Astrocyte of the spinal cord (primary cell): ENCODE results near the gene CD8A.

ENCODE experiments used
- DNase-seq: peaks from one replicate; pipeline ENCODE4 v3.0.0; 2011; ENCODE audit warnings: low read depth, low spot score
- H3K4me3 ChIP-seq: 2 replicates; pipeline ENCODE4 v1.5.1; 2011; ENCODE audit warnings: low read depth, mild to moderate bottlenecking, low read length, moderate library complexity
- CTCF ChIP-seq: IDR thresholded peaks from 2 replicates; pipeline ENCODE4 v1.5.1; 2012; ENCODE audit warnings: low read depth, mild to moderate bottlenecking, low read length, inconsistent platforms
- in situ Hi-C: cut with HindIII; loops from 2 replicates; pipeline ENCODE4 v1.10.0; 2017; ENCODE audit warnings: low sequenced_read_pairs

The CD8A gene

GRCh38 chr2:86787736-86788135 lies 3.0 kb downstream of the CD8A start:
- TF ChIP-seq CTCF, result no peak
- no peak for DNase-seq
- in situ Hi-C loops, result no loop called here
- H3K4me3 ChIP-seq, result no peak overlapping the region

- DNase-seq, result no peak
- in situ Hi-C loops, result no loop called here
- no peak overlapping the region for H3K4me3 ChIP-seq
- TF ChIP-seq CTCF, result no peak
Measured at GRCh38 chr2:86786001-86786536, 4.6 kb downstream of the CD8A start.

- no peak for DNase-seq
- in situ Hi-C loops, result no loop called here
- H3K4me3 ChIP-seq, result no peak overlapping the region
- TF ChIP-seq CTCF, result no peak
Measured at GRCh38 chr2:86785456-86785855, 5.3 kb downstream of the CD8A start.

GRCh38 chr2:86783615-86784339 lies 6.9 kb downstream of the CD8A start:
- DNase-seq, result no peak
- TF ChIP-seq CTCF, result no peak
- no peak overlapping the region for H3K4me3 ChIP-seq
- in situ Hi-C loops, result no loop called here

GRCh38 chr2:86782748-86783147 lies 8.0 kb downstream of the CD8A start:
- no peak for DNase-seq
- H3K4me3 ChIP-seq, result no peak overlapping the region
- in situ Hi-C loops, result no loop called here
- no peak for TF ChIP-seq CTCF

GRCh38 chr2:86781363-86781762 lies 9.3 kb downstream of the CD8A start:
- in situ Hi-C loops, result no loop called here
- H3K4me3 ChIP-seq, result no peak overlapping the region
- no peak for TF ChIP-seq CTCF
- no peak for DNase-seq
